Skin epidermis (tissue), 12 donors: ENCODE measurements around the gene PPP2R2C.

Experiments used
- H3K27ac ChIP-seq, 21 experiments: fragments of 200-600 bp; sonication (generic) in 11 of 21; one replicate each; pipeline ENCODE4 v1.5.0; 2020; ENCODE audit warnings: mild to moderate bottlenecking in 3 of 21, inconsistent platforms in 2 of 21, moderate library complexity in 2 of 21
- H3K4me3 ChIP-seq, 7 experiments: fragments of 200-600 bp; sonication (generic) in 2 of 7; one replicate each; pipeline ENCODE4 v1.5.0; 2020; ENCODE audit warnings: inconsistent platforms in 2 of 7, mild to moderate bottlenecking in 2 of 7, moderate library complexity in 1 of 7

Gene PPP2R2C

DNA sequence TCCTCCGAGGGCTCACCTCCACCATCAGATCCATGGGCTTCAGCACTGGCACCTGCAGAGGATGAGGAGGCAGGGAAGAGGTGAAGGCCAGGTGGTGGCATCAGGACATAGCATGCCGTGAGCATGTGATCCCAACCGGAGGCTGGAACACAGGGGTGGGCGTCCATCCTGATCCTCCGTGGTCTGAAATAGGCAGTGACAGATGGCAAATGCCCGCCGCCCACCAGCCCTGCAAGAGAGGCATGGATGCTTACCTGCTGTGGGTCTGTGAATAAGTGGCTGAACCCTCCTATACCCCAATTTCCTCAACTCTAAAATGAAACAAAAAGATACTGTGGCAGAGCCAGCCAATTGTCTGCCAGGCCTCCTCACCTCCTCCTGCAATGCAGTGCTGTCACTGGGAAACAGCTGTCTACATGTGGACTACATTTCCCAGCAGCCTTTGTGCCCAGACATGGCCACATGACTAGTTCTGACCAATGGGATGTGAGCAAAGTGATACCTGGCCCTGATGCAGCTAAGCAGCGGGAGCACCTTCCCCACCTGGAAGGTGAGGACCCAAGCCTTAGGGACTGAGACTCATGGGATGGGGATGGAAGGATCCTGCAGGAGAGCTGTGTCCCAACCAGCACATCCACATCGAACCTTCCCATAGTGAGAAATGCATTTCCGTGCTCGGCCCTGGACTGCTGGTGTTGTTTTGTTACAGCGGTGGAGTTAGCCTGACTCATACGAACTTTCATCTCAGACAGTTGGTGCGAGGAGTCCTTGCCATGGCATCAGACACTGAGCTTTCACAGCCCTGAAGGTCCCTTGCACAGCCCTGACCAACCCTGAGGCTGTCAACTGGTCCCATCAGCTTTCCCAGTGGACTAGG lies 99.5 kb downstream of the PPP2R2C start:
- H3K27ac ChIP-seq: no peak overlapping the region
- no peak overlapping the region for H3K4me3 ChIP-seq

DNA sequence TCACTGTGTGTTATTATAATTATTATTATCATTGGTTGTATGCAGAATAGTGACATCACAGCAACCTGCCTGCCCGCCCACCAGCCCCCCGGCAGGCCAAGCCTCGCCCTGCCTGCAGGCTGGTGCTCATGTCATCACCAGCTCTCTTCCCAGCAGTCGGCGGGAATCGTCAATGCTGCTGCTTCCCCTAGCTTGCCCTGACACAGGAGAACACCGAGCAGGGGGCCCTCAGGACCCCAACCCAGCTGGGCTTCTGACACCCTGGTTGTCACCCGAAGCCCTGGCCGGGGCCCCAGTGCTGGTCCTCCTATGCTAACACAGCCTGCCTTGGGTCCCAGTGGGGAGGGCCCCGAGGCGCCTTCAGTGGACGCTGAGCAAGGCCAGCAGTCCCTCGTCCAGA lies 100.6 kb downstream of the PPP2R2C start:
- Histone ChIP-seq H3K4me3 (no peak overlapping the region), H3K27ac (no peak overlapping the region)

DNA sequence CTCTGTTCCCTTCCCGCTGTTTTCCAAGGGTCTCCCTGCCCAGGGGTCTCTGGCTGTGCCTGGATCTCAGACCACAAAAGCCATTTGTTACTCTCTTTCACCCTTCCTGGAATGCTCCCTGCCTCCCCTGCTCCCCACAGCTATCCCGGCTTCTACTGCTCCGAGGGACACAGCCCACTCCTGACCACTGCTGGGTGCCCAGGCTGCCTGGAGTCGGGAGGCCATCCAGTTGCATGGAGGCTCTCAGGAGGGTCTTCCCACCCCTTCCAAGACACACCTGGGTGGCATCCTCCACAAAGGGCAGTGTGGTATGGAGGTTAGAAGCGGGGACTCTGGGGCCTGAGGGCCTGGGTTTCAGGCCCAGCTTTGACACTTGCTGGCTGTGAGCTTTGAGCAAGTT lies 101.1 kb downstream of the PPP2R2C start:
- Histone ChIP-seq H3K4me3 (no peak overlapping the region), H3K27ac (no peak overlapping the region)

DNA sequence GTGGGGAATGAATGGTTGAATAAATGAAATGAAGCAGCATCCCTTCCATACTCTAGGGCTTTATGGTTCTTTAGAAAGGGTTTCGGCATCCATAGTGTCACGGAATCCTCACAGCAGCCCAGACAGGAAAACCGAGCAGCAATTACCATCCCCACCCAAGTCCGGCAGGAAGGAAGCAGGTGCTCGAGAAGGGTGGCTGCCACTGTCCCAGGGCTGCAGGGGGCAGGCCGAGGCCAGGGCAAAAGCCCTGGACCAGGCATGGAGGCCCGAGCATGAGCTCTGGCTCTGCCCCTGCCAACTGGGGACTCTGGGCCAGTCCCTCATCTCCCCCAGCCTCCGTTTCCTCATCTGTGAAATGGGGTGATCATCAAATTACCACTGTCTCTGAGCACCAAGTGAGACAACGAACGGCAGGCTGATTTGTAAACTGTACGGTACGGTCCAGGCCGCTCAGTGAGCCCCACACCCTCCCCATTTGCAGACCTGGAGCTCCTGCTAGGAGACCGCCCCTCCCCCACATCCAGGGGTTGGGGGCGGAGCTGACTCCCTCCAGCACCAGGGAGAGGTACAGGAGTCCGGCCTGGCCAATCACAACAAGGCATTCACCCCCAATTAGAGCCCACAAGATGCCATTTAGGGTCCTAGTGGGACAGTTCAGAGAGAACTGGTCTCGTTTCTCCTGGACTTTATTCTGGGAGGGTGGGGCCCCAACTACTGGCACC lies 102.3 kb downstream of the PPP2R2C start:
- Histone ChIP-seq H3K4me3 (no peak overlapping the region), H3K27ac (no peak overlapping the region)

DNA sequence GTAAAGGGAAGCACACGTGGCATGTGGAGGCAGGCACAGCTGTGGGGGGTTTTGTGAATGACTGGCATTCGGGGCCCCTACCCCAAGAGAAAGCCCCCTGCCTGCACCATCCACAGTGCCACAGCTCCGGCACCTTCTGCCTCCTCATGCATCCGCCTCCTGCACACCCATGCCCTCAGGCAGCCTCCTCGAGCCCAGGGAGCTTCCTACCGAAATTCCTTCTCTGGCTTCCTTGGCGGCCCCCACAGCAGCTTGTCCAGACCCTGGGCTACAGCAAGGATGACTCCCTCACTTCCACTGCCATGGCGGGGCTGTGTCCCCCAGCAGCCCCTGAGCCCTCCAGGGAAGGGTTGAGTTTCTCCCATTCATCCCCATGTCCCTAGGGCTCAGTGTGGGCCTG lies 102.9 kb downstream of the PPP2R2C start:
- H3K4me3 ChIP-seq: no peak overlapping the region
- no peak overlapping the region for H3K27ac ChIP-seq

DNA sequence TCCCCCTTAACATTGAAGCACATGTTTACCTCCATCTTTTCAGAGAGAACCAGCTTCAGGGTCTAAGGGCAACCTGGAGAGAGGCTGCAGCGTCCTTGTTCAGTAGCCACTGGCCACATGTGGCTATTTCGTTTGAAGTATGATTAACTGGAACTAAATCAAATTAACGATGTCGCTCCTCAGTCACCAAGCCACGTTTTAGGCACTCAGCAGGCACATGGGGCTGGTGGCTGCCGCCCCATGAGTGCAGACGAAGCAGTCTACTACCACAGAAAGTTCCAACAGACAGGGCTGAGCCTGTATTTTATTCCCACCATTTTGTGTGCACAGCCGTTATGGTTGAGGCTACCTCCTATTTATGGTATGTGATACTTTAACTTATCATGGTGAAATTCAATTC lies 103.4 kb downstream of the PPP2R2C start:
- Histone ChIP-seq H3K27ac (no peak overlapping the region), H3K4me3 (no peak overlapping the region)

DNA sequence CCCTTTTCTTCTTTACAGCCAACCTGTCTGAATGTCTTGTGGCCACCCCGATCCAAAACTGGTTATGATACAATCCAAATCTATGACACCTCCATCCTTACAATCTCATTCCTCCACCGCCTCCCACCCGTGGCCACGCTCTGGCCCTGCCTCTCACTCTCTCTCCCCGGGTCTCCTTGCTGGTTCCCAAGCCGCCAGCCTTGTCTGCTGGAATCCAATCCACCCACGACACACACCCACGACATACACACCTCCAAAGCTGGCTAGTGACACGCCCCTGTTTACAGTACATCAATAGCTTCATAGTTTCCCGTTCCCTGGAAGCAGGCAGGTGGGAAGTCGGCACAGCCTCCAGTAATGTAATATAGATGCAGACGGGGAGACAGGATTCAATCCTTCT lies 103.8 kb downstream of the PPP2R2C start:
- Histone ChIP-seq H3K4me3 (no peak overlapping the region), H3K27ac (no peak overlapping the region)

DNA sequence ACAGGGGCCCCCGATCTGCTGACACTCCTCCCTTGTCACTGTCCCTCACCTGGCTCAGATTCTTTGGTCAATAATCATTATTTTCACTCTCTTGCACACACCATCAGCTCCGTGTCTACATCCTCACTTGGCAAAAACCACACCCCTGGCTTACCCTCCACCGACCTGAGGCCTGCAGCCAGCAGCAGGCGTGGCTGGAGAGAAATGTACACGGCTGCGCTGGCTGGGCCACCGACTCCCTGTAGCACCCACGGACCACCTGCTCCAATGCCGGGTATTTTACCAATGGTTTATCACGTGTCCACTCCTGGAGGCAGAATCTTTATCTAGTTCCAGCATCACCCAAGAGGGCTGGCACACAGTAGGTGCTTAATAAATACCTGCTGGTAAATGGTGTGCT lies 104.3 kb downstream of the PPP2R2C start:
- Histone ChIP-seq H3K4me3 (no peak overlapping the region), H3K27ac (no peak overlapping the region)

DNA sequence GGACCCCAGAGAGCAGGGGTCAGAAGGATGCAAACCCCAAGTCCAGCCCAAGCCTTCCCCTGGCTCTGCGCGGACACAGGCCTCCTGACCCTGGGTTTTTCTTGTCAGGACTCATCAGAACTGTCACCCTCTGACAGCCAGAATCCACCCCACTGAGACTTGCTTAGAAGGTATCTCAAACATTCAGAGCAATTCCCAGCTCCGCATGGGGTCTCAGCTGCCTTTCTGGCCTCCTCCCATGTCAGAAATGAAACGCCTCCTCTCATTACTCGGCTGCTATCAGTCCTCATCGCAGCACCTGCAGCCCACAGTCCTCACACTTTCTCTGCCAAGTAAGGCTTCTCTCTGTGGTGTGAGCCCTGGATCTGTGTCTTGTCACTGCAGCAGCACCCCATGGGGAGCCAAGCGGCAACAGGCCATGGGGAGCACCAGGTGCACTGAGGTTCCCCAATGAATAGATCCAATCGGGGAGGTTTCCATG lies 105.0 kb downstream of the PPP2R2C start:
- Histone ChIP-seq H3K4me3 (no peak overlapping the region), H3K27ac (no peak overlapping the region)

DNA sequence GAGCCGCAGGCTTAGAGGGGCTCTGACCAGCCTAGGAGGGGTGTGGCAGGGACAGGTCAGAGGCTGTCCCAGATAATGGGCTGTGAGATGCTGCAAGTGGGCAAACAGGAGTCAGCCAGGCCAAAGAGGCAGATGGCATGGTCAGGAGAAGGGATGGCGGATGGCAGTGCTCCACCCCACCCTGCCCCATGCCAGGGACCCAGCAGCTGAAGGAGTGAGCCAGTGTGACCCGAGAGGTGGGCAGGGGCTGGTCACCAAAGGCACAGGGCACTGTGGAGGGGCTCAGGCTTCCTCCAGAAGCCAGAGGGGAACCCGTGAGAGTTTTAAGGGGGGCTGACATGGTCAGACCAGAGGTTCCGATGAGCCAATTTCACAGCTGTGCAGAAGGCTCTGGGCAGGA lies 105.8 kb downstream of the PPP2R2C start:
- no peak overlapping the region for H3K4me3 ChIP-seq

DNA sequence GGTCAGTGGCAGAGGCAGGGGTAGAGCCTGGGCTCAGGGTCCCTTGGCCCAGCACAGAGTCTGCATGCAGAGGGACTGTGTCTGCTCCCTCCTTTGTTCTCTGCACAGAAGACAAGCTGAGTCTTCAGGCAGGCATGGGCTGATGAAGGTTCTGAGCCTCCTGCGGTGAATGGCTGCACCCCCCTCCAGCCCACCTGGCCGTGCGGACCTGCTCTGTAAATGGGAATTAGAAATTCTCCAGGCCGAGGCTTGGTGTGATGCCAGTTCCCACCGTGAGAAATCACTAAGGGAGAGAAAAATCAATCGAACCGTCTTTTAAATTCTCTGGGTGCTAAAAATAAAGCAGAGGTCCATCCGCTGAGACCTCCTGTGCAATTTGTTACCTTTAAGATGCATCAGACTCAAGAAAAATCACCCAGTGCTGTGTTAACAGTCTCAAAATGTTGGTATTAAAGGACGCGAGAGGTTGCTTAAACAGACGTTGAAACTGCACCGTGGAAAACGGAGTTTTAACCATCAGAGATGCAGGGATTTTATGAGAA lies 106.8 kb downstream of the PPP2R2C start:
- Histone ChIP-seq H3K27ac (no peak overlapping the region), H3K4me3 (no peak overlapping the region)

More for the DNA sequence above, 105.8 kb downstream of the PPP2R2C start:
- no peak overlapping the region for H3K27ac ChIP-seq

DNA sequence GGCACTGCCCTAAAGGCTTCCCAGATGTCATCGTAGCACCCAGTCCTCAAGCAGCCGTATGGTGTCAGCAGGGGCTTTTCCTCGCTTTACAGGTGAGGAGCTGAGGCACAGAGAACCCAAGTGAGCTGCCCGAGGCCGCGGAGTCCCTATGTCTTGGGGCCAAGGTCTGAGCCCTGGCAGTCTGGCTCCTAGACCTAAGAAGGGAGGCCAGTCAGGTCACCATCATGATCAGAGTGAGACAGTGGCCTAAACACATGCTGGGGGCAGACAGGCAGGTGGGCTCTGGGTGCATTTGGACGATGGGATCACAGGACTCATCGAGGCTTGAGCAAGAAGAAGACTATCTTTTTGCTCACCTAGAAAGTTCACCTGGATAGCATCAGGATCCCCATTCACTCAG lies 107.8 kb downstream of the PPP2R2C start:
- no peak overlapping the region for H3K4me3 ChIP-seq
- no peak overlapping the region for H3K27ac ChIP-seq

DNA sequence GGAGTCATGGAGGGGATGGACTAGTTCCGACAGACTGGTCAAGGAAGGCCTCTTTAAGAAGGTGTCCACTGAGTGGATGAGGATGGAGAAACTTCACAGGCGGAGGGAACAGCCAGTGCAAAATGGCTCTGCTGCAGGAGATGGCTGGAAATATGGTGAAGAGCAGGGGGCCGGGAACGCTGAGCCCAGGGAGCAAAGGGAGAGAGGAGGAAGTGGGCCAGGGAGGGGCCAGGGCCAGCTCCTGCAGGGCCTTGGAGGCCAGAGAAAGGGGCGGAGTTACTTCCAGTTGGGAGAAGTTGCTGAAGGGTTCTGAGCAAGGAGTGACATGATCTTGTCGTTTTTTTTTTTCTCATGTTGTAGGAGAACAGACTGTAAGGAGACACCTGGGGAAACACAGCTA lies 108.3 kb downstream of the PPP2R2C start:
- Histone ChIP-seq H3K27ac (no peak overlapping the region), H3K4me3 (no peak overlapping the region)

DNA sequence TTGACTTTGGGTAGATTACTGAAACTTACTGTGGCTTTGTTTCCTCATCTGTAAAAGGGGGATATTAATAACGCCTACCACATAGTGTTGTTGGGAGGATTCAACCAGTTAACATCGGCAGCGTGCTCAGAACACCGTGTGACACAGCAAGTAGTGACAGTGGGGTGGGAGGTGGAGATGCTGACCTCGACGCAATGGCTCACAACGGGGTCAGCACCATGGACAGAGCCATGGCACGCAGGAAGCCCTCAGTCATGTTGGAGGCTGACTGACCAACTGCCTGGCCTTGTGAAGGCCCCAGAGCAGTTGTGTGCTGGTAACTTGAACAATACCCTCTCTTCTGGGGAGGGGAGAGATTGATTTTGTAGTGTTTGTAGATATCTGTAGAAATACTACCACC lies 109.5 kb downstream of the PPP2R2C start:
- no peak overlapping the region for H3K4me3 ChIP-seq
- H3K27ac ChIP-seq: no peak overlapping the region

DNA sequence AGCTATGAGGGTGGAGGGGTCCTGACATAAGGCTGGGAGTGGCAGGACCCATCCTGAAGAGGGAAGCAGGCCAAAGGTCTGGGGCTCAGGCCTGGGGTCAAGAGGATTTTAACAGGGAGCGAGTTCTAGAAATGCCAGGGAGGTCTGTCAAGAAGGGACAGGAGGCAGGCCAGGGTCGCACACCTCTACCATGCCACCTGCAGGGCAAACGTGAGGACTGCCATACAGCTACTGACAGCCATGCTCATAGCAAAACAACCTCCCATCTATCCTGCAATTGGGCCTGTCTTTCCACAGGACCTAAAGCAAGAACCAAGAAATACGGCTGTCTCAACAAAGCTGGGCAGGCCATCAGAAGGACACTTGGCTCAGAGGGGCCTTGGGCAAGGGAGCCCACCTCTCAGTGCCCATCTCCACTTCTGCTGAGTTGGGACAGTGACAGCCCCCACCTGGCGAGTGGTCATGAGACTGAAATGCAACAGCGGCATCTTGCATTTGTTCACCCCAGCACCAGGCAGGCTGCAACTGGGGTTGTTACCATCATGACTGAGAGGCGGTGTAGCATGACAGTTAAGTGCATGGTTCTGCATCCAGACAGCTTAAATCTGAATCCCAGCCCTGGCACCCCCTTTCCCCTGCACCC lies 110.0 kb downstream of the PPP2R2C start:
- H3K4me3 ChIP-seq: no peak overlapping the region
- no peak overlapping the region for H3K27ac ChIP-seq

DNA sequence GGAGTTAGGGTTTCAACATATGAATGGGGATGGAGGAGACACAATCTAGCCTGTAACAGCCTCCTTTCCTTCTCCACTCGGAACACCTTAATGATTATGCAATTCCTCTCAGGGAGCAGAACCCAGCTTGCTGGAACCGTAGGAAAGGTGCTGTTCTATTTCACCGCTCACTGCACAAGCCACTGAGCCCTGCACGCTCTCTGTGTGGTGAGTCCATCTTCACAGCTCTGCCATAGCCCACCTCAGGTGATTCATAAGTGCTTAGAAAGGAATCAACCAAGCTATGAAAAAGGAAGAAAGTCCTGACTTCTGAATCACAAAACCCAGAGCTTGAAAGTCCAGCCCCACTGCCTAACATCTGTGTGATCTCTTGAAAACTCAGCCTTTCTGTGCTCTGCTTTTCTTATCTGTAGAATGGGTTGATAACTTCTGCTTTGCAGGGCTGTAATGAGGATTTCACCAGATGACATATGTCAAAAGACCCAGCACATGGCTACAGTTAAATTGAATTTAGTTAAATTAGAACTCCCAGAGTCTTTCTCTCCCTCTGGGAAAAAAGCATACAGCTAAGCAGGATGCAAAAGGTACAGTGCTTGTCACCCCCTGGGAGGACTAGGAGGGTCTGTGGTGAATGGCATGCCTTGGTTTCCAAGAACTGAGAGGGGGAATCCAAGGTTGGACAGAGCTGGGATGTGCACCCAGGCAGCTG lies 111.2 kb downstream of the PPP2R2C start:
- Histone ChIP-seq H3K4me3 (no peak overlapping the region), H3K27ac (no peak overlapping the region)

DNA sequence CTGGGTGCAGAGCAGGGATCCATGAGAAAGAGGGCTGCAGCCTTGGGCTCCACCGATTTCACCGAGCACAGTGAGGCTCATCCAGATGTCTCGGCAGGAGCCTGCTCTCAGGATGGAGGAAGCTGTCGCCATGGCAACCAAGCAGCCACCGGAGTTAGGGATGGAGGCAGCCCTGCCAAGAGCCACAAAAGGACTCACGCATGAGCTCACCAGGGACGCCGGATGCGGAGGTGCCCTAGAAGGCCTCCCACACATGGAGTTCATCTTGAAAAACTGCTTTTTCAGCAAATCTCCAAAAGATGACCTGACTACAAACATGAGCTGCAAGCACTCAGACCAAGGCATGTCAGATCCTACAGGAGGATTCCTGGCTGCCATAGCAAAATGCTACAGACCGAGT lies 112.0 kb downstream of the PPP2R2C start:
- Histone ChIP-seq H3K4me3 (no peak overlapping the region), H3K27ac (no peak overlapping the region)

DNA sequence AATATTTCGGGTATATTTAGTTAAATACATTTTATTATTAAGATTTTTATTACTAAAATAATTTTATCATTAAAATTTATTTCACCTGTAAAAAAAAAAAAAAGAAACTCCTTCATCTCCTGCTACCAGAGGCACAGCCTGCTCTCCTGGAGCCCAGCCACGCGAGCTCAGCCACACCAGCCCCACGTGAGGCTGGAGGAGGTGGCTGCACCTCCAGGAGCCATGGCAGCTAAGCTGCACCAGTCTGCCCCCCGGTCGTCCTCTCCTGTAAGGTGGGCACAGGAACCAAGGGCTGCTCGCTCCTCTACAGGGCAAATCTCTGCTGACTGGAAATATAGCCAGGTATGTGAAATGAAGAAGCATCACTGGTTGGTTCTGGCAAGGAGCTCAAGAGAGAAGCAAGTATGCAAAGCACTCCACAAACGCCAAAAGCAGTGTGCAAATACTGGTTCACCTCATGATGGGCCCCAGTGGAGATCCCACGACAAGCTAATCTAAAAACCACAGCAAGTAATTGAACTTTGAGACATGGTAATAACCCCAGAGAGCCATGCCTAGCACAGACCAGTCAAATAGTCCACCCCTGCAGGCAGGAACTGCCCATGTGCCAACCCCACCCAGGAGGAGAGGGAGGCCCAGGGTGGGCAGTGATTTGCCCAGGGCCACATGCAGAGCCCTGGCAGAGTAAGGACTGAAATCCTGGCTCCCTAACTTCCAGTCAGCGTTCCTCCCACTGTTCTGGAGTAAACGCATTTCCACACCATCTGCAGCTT lies 112.7 kb downstream of the PPP2R2C start:
- Histone ChIP-seq H3K4me3 (no peak overlapping the region), H3K27ac (no peak overlapping the region)

DNA sequence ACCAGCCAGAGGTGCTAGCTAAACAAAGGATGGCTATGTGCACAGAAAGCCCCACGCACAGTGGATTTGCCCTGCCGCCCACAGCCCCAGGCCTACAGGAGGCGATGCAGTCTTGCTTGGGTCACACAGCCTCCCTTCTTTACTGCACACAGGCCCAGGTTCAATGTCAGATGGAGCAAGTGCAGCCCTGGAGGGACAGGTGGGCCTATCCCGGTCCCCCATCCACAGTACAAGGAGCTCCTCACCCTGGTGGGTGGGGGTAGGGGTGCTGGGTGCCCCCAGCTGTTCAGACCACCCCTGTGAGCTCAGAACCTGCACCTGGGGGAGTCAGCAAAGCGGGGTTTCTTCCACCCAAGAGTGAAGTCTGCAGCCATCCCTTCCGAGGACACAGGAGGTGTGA lies 114.9 kb downstream of the PPP2R2C start:
- no peak overlapping the region for H3K27ac ChIP-seq

More for the DNA sequence above, 114.9 kb downstream of the PPP2R2C start:
- no peak overlapping the region for H3K4me3 ChIP-seq
